ENCODE data around the gene TCEA2. TPM values are rescaled to one million over a fixed set of nuclear protein-coding genes. Genes with fewer than 3 reads are reported as not detected.

TCEA2 gene
- total and polyA plus RNA-seq, 2 of the 13 experiments (the other 11 are each of a cell fraction or from before 2014, with no cell fraction given), result 28.1 to 33.7 TPM

DNA sequence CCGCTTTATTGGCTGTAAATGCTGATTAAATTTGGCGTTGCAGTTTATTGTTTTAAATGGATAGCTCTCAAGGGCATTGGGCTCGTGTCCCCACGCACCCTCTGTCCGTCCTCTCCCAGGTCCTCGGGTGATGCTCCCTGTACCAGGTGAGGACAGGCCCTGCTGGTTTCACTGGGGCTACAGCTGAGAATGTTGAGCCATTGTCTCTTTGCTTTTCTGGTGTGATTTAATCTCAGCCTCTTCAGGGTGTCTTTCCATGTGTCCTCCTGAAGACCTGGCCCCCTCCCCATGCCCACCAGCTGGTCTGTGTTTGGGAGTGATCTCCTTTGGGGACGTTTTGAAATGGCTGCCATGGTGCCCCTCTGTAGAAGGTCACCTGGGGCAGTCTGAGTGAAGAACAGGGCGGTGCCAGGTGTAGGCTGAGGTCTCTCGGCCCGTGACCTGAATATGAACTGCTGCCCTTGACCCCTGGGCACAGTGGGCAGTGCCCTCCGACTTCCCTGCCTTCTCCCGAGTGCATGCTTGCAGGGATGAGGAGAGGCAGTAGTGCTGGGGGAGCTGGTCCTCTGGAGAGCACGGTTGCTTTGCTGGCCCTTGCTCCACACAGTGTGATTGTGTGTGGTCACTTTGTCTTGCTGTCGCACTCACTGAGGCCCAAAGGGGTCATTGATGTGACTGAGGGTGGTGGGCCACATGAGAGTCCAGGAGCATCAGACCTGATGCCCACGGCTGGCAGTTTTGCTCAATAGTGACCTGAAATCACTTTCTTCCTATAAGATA, 39.4 kb upstream of the TCEA2 start (continued):
- no peak for TF ChIP-seq ZBED4 (CRISPR knock-in tag; IDR thresholded peaks at IDR 0.05; ENCODE audit: borderline replicate concordance)
- TF ChIP-seq, protein P1, sequence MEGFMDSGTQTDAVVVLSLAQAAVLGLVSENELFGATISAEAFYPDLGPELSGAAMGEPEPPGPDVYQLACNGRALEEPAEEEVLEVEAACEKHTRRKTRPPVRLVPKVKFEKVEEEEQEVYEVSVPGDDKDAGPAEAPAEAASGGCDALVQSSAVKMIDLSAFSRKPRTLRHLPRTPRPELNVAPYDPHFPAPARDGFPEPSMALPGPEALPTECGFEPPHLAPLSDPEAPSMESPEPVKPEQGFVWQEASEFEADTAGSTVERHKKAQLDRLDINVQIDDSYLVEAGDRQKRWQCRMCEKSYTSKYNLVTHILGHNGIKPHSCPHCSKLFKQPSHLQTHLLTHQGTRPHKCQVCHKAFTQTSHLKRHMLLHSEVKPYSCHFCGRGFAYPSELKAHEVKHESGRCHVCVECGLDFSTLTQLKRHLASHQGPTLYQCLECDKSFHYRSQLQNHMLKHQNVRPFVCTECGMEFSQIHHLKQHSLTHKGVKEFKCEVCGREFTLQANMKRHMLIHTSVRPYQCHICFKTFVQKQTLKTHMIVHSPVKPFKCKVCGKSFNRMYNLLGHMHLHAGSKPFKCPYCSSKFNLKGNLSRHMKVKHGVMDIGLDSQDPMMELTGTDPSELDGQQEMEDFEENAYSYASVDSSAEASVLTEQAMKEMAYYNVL (CRISPR knock-in tag; IDR thresholded peaks at IDR 0.05; ENCODE audit: borderline replicate concordance), result no peak
- no peak for TF ChIP-seq TARDBP (CRISPR knock-in tag; IDR thresholded peaks at IDR 0.05)
- no peak for TF ChIP-seq ZNF543 (CRISPR knock-in tag; IDR thresholded peaks at IDR 0.05)
- TF ChIP-seq ZNF501 (CRISPR knock-in tag; IDR thresholded peaks at IDR 0.05), result no peak; the same call in 1 of the 2 replicates
- TF ChIP-seq, protein P2, sequence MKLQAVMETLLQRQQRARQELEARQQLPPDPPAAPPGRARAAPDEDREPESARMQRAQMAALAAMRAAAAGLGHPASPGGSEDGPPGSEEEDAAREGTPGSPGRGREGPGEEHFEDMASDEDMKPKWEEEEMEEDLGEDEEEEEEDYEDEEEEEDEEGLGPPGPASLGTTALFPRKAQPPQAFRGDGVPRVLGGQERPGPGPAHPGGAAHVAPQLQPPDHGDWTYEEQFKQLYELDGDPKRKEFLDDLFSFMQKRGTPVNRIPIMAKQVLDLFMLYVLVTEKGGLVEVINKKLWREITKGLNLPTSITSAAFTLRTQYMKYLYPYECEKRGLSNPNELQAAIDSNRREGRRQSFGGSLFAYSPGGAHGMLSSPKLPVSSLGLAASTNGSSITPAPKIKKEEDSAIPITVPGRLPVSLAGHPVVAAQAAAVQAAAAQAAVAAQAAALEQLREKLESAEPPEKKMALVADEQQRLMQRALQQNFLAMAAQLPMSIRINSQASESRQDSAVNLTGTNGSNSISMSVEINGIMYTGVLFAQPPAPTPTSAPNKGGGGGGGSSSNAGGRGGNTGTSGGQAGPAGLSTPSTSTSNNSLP (IDR thresholded peaks at IDR 0.05; ENCODE audit: low read depth, low read length), result no peak
- TF ChIP-seq FOXK1 (CRISPR knock-in tag; IDR thresholded peaks at IDR 0.05; ENCODE audit: borderline replicate concordance, low read depth), result no peak
- no peak for TF ChIP-seq ZBTB21 (CRISPR knock-in tag; IDR thresholded peaks at IDR 0.05)
- 0 out of 2 replicates have a peak, but pooled peaks have one; percentile 2 for TF ChIP-seq SRF (IDR thresholded peaks at IDR 0.05; ENCODE audit: low read depth, low read length)
- 0 out of 2 replicates have a peak, but pooled peaks have one; percentile 4 for TF ChIP-seq CTCF (CRISPR knock-in tag; IDR thresholded peaks at IDR 0.05)
- TF ChIP-seq ZNF550 (CRISPR knock-in tag; IDR thresholded peaks at IDR 0.05; ENCODE audit: borderline replicate concordance), result 0 out of 2 replicates have a peak, but pooled peaks have one; percentile 20
- TF ChIP-seq ETV6 (CRISPR knock-in tag; conservative IDR thresholded peaks at IDR 0.05), result no peak
- no peak for TF ChIP-seq REPIN1 (CRISPR knock-in tag; IDR thresholded peaks at IDR 0.05; ENCODE audit: borderline replicate concordance, low read depth)
- TF ChIP-seq FOXP1 (IDR thresholded peaks at IDR 0.05), result no peak
- TF ChIP-seq FOXP1 (CRISPR knock-in tag; IDR thresholded peaks at IDR 0.05), result no peak
- 0 out of 2 replicates have a peak, but pooled peaks have one; percentile 57 for TF ChIP-seq FIP1L1 (IDR thresholded peaks at IDR 0.05; ENCODE audit: borderline replicate concordance, insufficient read depth, low read depth, low read length)
- TF ChIP-seq SKI (IDR thresholded peaks at IDR 0.05; ENCODE audit: partially characterized antibody), result no peak
- TF ChIP-seq SIX4 (CRISPR knock-in tag; IDR thresholded peaks at IDR 0.05), result no peak
- TF ChIP-seq HOXA5 (CRISPR knock-in tag; IDR thresholded peaks at IDR 0.05), result no peak
- no peak for TF ChIP-seq HMG20A (CRISPR knock-in tag; IDR thresholded peaks at IDR 0.05; ENCODE audit: borderline replicate concordance)
- no peak for TF ChIP-seq WIZ (CRISPR knock-in tag; IDR thresholded peaks at IDR 0.05)
